ENCODE results near the gene HPS4.

GRCh38 chr22:26464312-26464711, 19.3 kb downstream of the HPS4 start:
- TF ChIP-seq CTCF (IDR thresholded peaks at IDR 0.05; ENCODE audit: low read depth, low read length, poor library complexity, severe bottlenecking) (no peak), EZH2phosphoT487 (IDR thresholded peaks at IDR 0.05; ENCODE audit: borderline replicate concordance, low read length) (no peak)
